PC-3 (cell line): ENCODE measurements around the gene BICRAL. TPM values are rescaled to one million over a fixed set of nuclear protein-coding genes. Genes with fewer than 3 reads are reported as not detected.
A peak's percentile ranks its signal among the peaks of the same experiment; 100 is the strongest.

Experiments used
- ATAC-seq: fragments of 200-7000 bp; cut with Tn5 transposase; 2 replicates; pipeline ENCODE4 v1.9.1; 2020; ENCODE audit warnings: mild to moderate bottlenecking, moderate library complexity
- BruUV-seq: library from RNA; stranded (reverse); fragments of 400-500 nt; replicated peaks from 2 replicates; lab custom pipeline; 2021; lab: Mats Ljungman, UMichigan
- CTCF ChIA-PET: fragments of 300-600 bp; sonication (Branson Sonifier 250); formaldehyde crosslinking; loops from one replicate; lab custom pipeline; 2022; ENCODE audit warnings: antibody characterized with exemption; lab: Charles Lee
- POLR2A ChIA-PET: fragments of 300-600 bp; sonication (Branson Sonifier 250); formaldehyde crosslinking; loops from one replicate; lab custom pipeline; 2022; ENCODE audit warnings: antibody characterized with exemption; ENCODE audit not compliant: unreplicated experiment; lab: Charles Lee
- DNase-seq: peaks from one replicate; pipeline ENCODE4 v3.0.0-alpha.2; 2015
- H2AFZ ChIP-seq: fragments of 300-600 bp; sonication (generic); 2 replicates; pipeline ENCODE4 v1.6.0; 2016; ENCODE audit warnings: antibody characterized with exemption, low read length
- H3F3A ChIP-seq: fragments of 300-600 bp; sonication (generic); one replicate; pipeline ENCODE4 v1.6.0; 2017; ENCODE audit warnings: antibody characterized with exemption, low read length, control low read depth, mild to moderate bottlenecking; ENCODE audit not compliant: unreplicated experiment
- H3K27ac ChIP-seq: fragments of 300-600 bp; sonication (generic); 2 replicates; pipeline ENCODE4 v1.5.1; 2016; ENCODE audit warnings: mild to moderate bottlenecking, low read length
- H3K27me3 ChIP-seq: fragments of 300-600 bp; sonication (generic); 2 replicates; pipeline ENCODE4 v1.6.1; 2016; ENCODE audit warnings: low read length, mixed read lengths
- H3K36me3 ChIP-seq: fragments of 300-600 bp; sonication (generic); 2 replicates; pipeline ENCODE4 v1.6.1; 2016; ENCODE audit warnings: low read depth, mixed run types, low read length, mixed read lengths
- H3K4me1 ChIP-seq: fragments of 300-600 bp; sonication (generic); 2 replicates; pipeline ENCODE4 v1.5.1; 2016; ENCODE audit warnings: low read length; ENCODE audit not compliant: insufficient read depth
- H3K4me2 ChIP-seq: fragments of 300-600 bp; sonication (generic); 2 replicates; pipeline ENCODE4 v1.6.0; 2016; ENCODE audit warnings: low read length
- H3K4me3 ChIP-seq: fragments of 300-600 bp; sonication (generic); 2 replicates; pipeline ENCODE4 v1.5.1; 2016; ENCODE audit warnings: mild to moderate bottlenecking, low read length, mixed read lengths
- H3K79me2 ChIP-seq: fragments of 300-600 bp; sonication (generic); 2 replicates; pipeline ENCODE4 v1.6.1; 2017; ENCODE audit warnings: low read length, mixed read lengths
- H3K9ac ChIP-seq: fragments of 300-600 bp; sonication (generic); 2 replicates; pipeline ENCODE4 v1.6.0; 2016; ENCODE audit warnings: mild to moderate bottlenecking, low read length
- H3K9me2 ChIP-seq: fragments of 300-600 bp; sonication (generic); replicated peaks from 2 replicates; pipeline ENCODE4 v1.6.1; 2016; ENCODE audit warnings: mixed run types, low read length, mixed read lengths
- H3K9me3 ChIP-seq: fragments of 300-600 bp; sonication (generic); 2 replicates; pipeline ENCODE4 v1.6.1; 2016; ENCODE audit warnings: low read length, mixed read lengths
- H4K20me1 ChIP-seq: fragments of 300-600 bp; sonication (generic); 2 replicates; pipeline ENCODE4 v1.6.1; 2016; ENCODE audit warnings: low read length, mixed read lengths
- CTCF ChIP-seq: fragments of 300-600 bp; sonication (generic); conservative IDR thresholded peaks from 2 replicates; pipeline ENCODE4 v1.5.1; 2017; ENCODE audit warnings: antibody characterized with exemption, low read depth, mild to moderate bottlenecking, low read length
- EZH2 ChIP-seq: fragments of 300-600 bp; sonication (generic); IDR thresholded peaks from one replicate; pipeline ENCODE4 v1.6.1; 2017; ENCODE audit warnings: antibody characterized with exemption, mild to moderate bottlenecking, low read length; ENCODE audit not compliant: unreplicated experiment
- EZH2phosphoT487 ChIP-seq: fragments of 300-600 bp; sonication (generic); IDR thresholded peaks from 2 replicates; pipeline ENCODE4 v1.6.1; 2018; ENCODE audit warnings: mild to moderate bottlenecking, antibody characterized with exemption, low read length, borderline replicate concordance
- intact Hi-C: fragments of 100-400 bp; cut with micrococcal nuclease; formaldehyde crosslinking; loops from 2 replicates; pipeline ENCODE4 v1.9.0; 2023
- total RNA-seq: library from RNA; depleted of rRNA; stranded (reverse); fragments of >200 nt; gene quantifications from 2 replicates; pipeline ENCODE4 v1.2.3, GENCODE V29; 2014

Gene BICRAL
- total RNA-seq, 1 experiment from 2014 or later, result 3.3 TPM

GRCh38 chr6:42745640-42746462 lies 36.0 kb upstream of the BICRAL start, which contains the start of gene TBCC:
Gene TBCC (minus strand): TSS chr6:42746103. CDS start chr6:42746073, 30 bp downstream.
- no peaks in the 10 kb centered on the region for H3K27me3 ChIP-seq
- H3K4me1 ChIP-seq, result peaks cover 21% of the 10 kb centered on the region
- no peaks in the 10 kb centered on the region for H3F3A ChIP-seq
- intact Hi-C loops, result loop anchor here (1.0 kb wide), 3 partner anchors 20 to 131 kb away; partner anchors contain the start of gene BICRAL
- peaks cover 9% of the 10 kb centered on the region; the same call in 1 of the 2 replicates for H4K20me1 ChIP-seq
- H2AFZ ChIP-seq, result peak within 1 kb of the TSS; percentile 91
- TSS peak; percentile 75 for BruUV-seq
- peak; percentile 97 for DNase-seq
- H3K36me3 ChIP-seq, result no peaks in the 10 kb centered on the region
- H3K9me2 ChIP-seq, result no peaks in the 10 kb centered on the region
- H3K9ac ChIP-seq, result peak within 1 kb of the TSS; percentile 94
- peak within 1 kb of the TSS; percentile 98 for H3K4me3 ChIP-seq
- TF ChIP-seq EZH2phosphoT487 (no peak), CTCF (no peak), EZH2 (no peak)
- peak; percentile 66 for ATAC-seq
- ChIA-PET CTCF (interaction anchor here (0.6 to 0.8 kb wide), 4 partner anchors 20 to 341 kb away, joined by 3 to 16 read pairs (median 6); no protein-coding TSS in a partner anchor), POLR2A (interaction anchor here (0.5 to 0.8 kb wide), 6 partner anchors 36 to 1370 kb away, joined by 3 to 16 read pairs (median 4); partner anchors contain the start of genes BICRAL and CNPY3)
- no peaks in the 10 kb centered on the region for H3K9me3 ChIP-seq
- H3K79me2 ChIP-seq, result peaks cover 34% of the 10 kb centered on the region
- peak within 1 kb of the TSS; percentile 100 for H3K4me2 ChIP-seq
- H3K27ac ChIP-seq, result peak within 1 kb of the TSS; percentile 80

- peak overlapping the region; percentile 91 for H2AFZ ChIP-seq
- peaks cover 21% of the 10 kb centered on the region for H3K4me1 ChIP-seq
- no TSS peak for BruUV-seq
- ChIA-PET CTCF (interaction anchor here (0.6 kb wide), 1 partner anchor 21 kb away, joined by 3 read pairs; no protein-coding TSS in a partner anchor), POLR2A (interaction anchor here (0.5 to 1.0 kb wide), 8 partner anchors 32 to 1370 kb away, joined by 3 to 25 read pairs (median 4); partner anchors contain the start of genes CNPY3 and KLHDC3)
- H3K27ac ChIP-seq, result peak overlapping the region; percentile 80
- no peaks in the 10 kb centered on the region for H3K27me3 ChIP-seq
- DNase-seq (peak; percentile 89), ATAC-seq (peak; percentile 77)
- peak overlapping the region; percentile 100 for H3K4me2 ChIP-seq
- H4K20me1 ChIP-seq, result peaks cover 9% of the 10 kb centered on the region; the same call in 1 of the 2 replicates
- no peaks in the 10 kb centered on the region for H3F3A ChIP-seq
- peak overlapping the region; percentile 84 for H3K9ac ChIP-seq
- no peaks in the 10 kb centered on the region for H3K9me3 ChIP-seq
- intact Hi-C loops, result loop anchor here (1.0 kb wide), 3 partner anchors 20 to 131 kb away; partner anchors contain the start of gene BICRAL
- peaks cover 34% of the 10 kb centered on the region for H3K79me2 ChIP-seq
- H3K36me3 ChIP-seq, result no peaks in the 10 kb centered on the region
- no peak for TF ChIP-seq EZH2
- no peak for TF ChIP-seq EZH2phosphoT487
- TF ChIP-seq CTCF, result no peak
- peak overlapping the region; percentile 84 for H3K4me3 ChIP-seq
- no peaks in the 10 kb centered on the region for H3K9me2 ChIP-seq
Observed at GRCh38 chr6:42746463-42747391, 35.1 kb upstream of the BICRAL start.
